ENCODE results near the gene PPP6R2.
A peak's percentile ranks its signal among the peaks of the same experiment; 100 is the strongest.
"Not testable (repeated sequence)": the region's sequence is repeated elsewhere in the genome, so short reads cannot be mapped to it uniquely, and the experiment has no call there.

The PPP6R2 gene

GRCh38 chr22:50420015-50420414 lies 76.9 kb downstream of the PPP6R2 start:
- H3K9me3 Mint-ChIP-seq = no peaks in the 10 kb centered on the region
- H3K4me3 Mint-ChIP-seq = no peak overlapping the region
- no peaks in the 10 kb centered on the region for H3K4me1 Mint-ChIP-seq
- H3K27ac Mint-ChIP-seq = no peak overlapping the region
- H3K27me3 Mint-ChIP-seq = no peaks in the 10 kb centered on the region
- CTCF ChIA-PET = no interaction called here
- H3K36me3 Mint-ChIP-seq = peaks cover 40% of the 10 kb centered on the region
- no peak for DNase-seq

- Mint-ChIP-seq H3K27ac (no peak overlapping the region), H3K36me3 (peaks cover 41% of the 10 kb centered on the region), H3K4me1 (no peaks in the 10 kb centered on the region), H3K4me3 (no peak overlapping the region), H3K27me3 (no peaks in the 10 kb centered on the region), H3K9me3 (no peaks in the 10 kb centered on the region)
- CTCF ChIA-PET = interaction anchor here (0.5 to 0.9 kb wide), 2 partner anchors 25 to 29 kb away, joined by 3 read pairs; no protein-coding TSS in a partner anchor
- DNase-seq = no peak
Measured at GRCh38 chr22:50420581-50420980, 77.5 kb downstream of the PPP6R2 start.

GRCh38 chr22:50422046-50422445 lies 78.9 kb downstream of the PPP6R2 start:
- Mint-ChIP-seq H3K27ac (no peak overlapping the region), H3K4me1 (no peaks in the 10 kb centered on the region), H3K9me3 (no peaks in the 10 kb centered on the region), H3K4me3 (no peak overlapping the region), H3K36me3 (peaks cover 41% of the 10 kb centered on the region), H3K27me3 (no peaks in the 10 kb centered on the region)
- no peak for DNase-seq
- CTCF ChIA-PET = no interaction called here

GRCh38 chr22:50422961-50423815 lies 80.1 kb downstream of the PPP6R2 start:
- DNase-seq = no peak
- H3K4me3 Mint-ChIP-seq = no peak overlapping the region
- peaks cover 40% of the 10 kb centered on the region for H3K36me3 Mint-ChIP-seq
- no peaks in the 10 kb centered on the region for H3K9me3 Mint-ChIP-seq
- no peaks in the 10 kb centered on the region for H3K4me1 Mint-ChIP-seq
- no peak overlapping the region for H3K27ac Mint-ChIP-seq
- H3K27me3 Mint-ChIP-seq = no peaks in the 10 kb centered on the region
- CTCF ChIA-PET = no interaction called here

GRCh38 chr22:50423956-50424355 lies 80.8 kb downstream of the PPP6R2 start:
- no peak overlapping the region for H3K4me3 Mint-ChIP-seq
- H3K9me3 Mint-ChIP-seq = no peaks in the 10 kb centered on the region
- H3K4me1 Mint-ChIP-seq = no peaks in the 10 kb centered on the region
- no peak for DNase-seq
- H3K36me3 Mint-ChIP-seq = peaks cover 41% of the 10 kb centered on the region
- peak overlapping the region; percentile 7 for H3K27ac Mint-ChIP-seq
- CTCF ChIA-PET = no interaction called here
- no peaks in the 10 kb centered on the region for H3K27me3 Mint-ChIP-seq

- Mint-ChIP-seq H3K9me3 (no peaks in the 10 kb centered on the region), H3K27ac (no peak overlapping the region), H3K27me3 (no peaks in the 10 kb centered on the region), H3K36me3 (peaks cover 40% of the 10 kb centered on the region), H3K4me3 (no peak overlapping the region), H3K4me1 (no peaks in the 10 kb centered on the region)
- CTCF ChIA-PET = interaction anchor here (1.4 kb wide), 1 partner anchor 195 kb away, joined by 4 read pairs; no protein-coding TSS in a partner anchor
- DNase-seq = no peak
Measured at GRCh38 chr22:50425179-50425916, 82.2 kb downstream of the PPP6R2 start.

- no peak for DNase-seq
- Mint-ChIP-seq H3K4me1 (no peaks in the 10 kb centered on the region), H3K36me3 (peaks cover 21% of the 10 kb centered on the region), H3K27ac (no peak overlapping the region), H3K4me3 (no peak overlapping the region), H3K9me3 (no peaks in the 10 kb centered on the region), H3K27me3 (no peaks in the 10 kb centered on the region)
- CTCF ChIA-PET = no interaction called here
Measured at GRCh38 chr22:50432131-50432876, 89.2 kb downstream of the PPP6R2 start.

- H3K9me3 Mint-ChIP-seq, H3K27me3 Mint-ChIP-seq, H3K4me3 Mint-ChIP-seq, H3K27ac Mint-ChIP-seq, H3K4me1 Mint-ChIP-seq, DNase-seq, CTCF ChIA-PET: not testable (repeated sequence)
- peaks cover 21% of the 10 kb centered on the region for H3K36me3 Mint-ChIP-seq
Measured at GRCh38 chr22:50432877-50433510, 89.9 kb downstream of the PPP6R2 start.

- H3K4me3 Mint-ChIP-seq = no peak overlapping the region
- peaks cover 11% of the 10 kb centered on the region for H3K36me3 Mint-ChIP-seq
- H3K9me3 Mint-ChIP-seq = no peaks in the 10 kb centered on the region
- CTCF ChIA-PET = no interaction called here
- no peaks in the 10 kb centered on the region for H3K4me1 Mint-ChIP-seq
- no peak for DNase-seq
- H3K27ac Mint-ChIP-seq = no peak overlapping the region
- no peaks in the 10 kb centered on the region for H3K27me3 Mint-ChIP-seq
Measured at GRCh38 chr22:50434849-50435248, 91.7 kb downstream of the PPP6R2 start.

GRCh38 chr22:50435291-50436014 lies 92.3 kb downstream of the PPP6R2 start:
- CTCF ChIA-PET = no interaction called here
- H3K9me3 Mint-ChIP-seq = no peaks in the 10 kb centered on the region
- no peak overlapping the region for H3K4me3 Mint-ChIP-seq
- H3K4me1 Mint-ChIP-seq = no peaks in the 10 kb centered on the region
- H3K36me3 Mint-ChIP-seq = peaks cover 10% of the 10 kb centered on the region
- peak overlapping the region; percentile 64 for H3K27ac Mint-ChIP-seq
- no peaks in the 10 kb centered on the region for H3K27me3 Mint-ChIP-seq
- DNase-seq = no peak

- Mint-ChIP-seq H3K9me3 (no peaks in the 10 kb centered on the region), H3K4me1 (no peaks in the 10 kb centered on the region), H3K36me3 (peaks cover 8% of the 10 kb centered on the region), H3K27me3 (no peaks in the 10 kb centered on the region), H3K27ac (no peak overlapping the region), H3K4me3 (no peak overlapping the region)
- no peak for DNase-seq
- CTCF ChIA-PET = no interaction called here
Measured at GRCh38 chr22:50436015-50436830, 93.1 kb downstream of the PPP6R2 start.

- Mint-ChIP-seq H3K27ac (no peak overlapping the region), H3K27me3 (no peaks in the 10 kb centered on the region), H3K4me3 (no peak overlapping the region), H3K9me3 (no peaks in the 10 kb centered on the region), H3K36me3 (peaks cover 6% of the 10 kb centered on the region), H3K4me1 (no peaks in the 10 kb centered on the region)
- no peak for DNase-seq
- CTCF ChIA-PET = no interaction called here
Measured at GRCh38 chr22:50436841-50437341, 93.8 kb downstream of the PPP6R2 start.
